Measurements from ENCODE around the gene MPPED1. TPM values are rescaled to one million over a fixed set of nuclear protein-coding genes. Genes with fewer than 3 reads are reported as not detected.

The MPPED1 gene
- total RNA-seq, 1 donor from 2014 or later = not detected

DNA sequence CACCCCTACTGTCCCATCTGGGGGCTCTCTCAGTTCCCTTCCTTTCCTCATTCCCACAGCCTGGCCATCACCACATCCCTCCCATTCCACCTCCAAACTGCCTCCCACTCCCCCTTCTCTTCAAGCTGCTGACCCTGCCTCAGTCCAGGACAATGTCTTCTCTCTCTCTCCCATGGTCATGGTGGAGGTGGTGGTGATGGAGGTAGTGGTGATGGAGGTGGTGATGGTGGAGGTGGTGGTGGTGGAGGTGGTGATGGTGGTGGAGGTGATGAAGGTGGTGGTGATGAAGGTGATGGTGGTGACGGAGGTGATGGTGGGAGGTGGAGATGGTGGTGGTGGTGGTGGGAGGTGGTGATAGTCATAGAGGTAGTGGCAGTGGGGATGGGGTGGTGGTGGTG is 87.0 kb downstream of the MPPED1 start:
- intact Hi-C loops (cut with micrococcal nuclease) = no loop called here
- Histone ChIP-seq H3K4me1 (no peaks in the 10 kb centered on the region), H3K4me3 (no peak overlapping the region), H3K27ac (replicated peaks) (no peak overlapping the region), H3K9me3 (replicated peaks) (no peaks in the 10 kb centered on the region), H3K36me3 (no peaks in the 10 kb centered on the region), H3K27me3 (ENCODE audit: low read depth) (peaks cover 20% of the 10 kb centered on the region)
- TF ChIP-seq, protein P1, sequence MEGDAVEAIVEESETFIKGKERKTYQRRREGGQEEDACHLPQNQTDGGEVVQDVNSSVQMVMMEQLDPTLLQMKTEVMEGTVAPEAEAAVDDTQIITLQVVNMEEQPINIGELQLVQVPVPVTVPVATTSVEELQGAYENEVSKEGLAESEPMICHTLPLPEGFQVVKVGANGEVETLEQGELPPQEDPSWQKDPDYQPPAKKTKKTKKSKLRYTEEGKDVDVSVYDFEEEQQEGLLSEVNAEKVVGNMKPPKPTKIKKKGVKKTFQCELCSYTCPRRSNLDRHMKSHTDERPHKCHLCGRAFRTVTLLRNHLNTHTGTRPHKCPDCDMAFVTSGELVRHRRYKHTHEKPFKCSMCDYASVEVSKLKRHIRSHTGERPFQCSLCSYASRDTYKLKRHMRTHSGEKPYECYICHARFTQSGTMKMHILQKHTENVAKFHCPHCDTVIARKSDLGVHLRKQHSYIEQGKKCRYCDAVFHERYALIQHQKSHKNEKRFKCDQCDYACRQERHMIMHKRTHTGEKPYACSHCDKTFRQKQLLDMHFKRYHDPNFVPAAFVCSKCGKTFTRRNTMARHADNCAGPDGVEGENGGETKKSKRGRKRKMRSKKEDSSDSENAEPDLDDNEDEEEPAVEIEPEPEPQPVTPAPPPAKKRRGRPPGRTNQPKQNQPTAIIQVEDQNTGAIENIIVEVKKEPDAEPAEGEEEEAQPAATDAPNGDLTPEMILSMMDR (IDR thresholded peaks at IDR 0.05; ENCODE audit: borderline replicate concordance) = no peak
- DNase-seq = no peak

DNA sequence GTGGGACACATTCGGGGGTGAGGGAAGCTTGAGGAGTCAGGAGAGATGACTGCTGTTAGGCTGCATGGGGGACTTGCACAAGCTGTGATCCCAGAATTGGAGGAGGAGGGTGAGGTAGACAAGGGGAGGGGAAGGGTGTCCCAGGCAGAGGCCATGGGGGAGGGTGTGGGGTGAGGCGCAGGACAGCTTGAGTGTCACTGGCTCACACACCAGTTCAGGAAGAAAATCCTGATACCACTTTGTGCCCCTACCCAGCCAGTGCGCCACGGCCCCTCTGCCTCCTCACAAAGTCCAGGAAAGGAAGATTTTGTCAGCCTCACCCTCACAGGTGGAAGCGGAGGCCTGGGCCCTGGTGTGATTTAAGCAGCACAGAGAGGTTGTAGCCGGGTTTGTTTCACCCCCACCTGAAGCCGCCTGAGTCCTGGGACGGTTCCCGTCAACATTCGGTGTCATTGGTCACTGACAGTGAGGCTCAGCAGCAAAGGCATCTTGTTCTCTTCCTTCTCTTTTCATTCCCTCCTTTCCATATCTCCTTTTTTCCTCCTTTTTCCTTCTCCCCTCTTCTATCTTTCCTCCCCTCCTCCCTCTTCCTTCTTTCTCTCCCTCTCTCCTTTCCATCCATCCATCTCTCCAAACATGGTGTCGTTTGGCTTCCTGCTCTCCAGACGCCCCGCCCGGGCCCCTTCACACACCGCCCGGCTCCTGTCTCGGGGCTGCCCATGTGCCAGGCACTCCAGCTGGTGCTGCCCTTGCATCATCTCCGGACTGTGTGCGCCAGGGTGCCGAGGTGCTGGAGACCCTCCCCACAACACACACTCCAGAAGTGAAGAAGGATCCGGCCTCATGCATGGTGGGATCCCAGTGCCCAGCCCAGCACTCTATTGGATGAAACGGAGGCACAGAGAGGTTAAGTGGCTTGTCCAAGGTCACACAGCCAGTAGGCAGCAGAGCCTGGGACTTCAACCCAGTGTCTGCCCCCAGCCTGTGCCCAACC is 89.3 kb downstream of the MPPED1 start:
- peaks cover 15% of the 10 kb centered on the region for H3K27me3 ChIP-seq (ENCODE audit: low read depth)
- H3K4me3 ChIP-seq = no peak overlapping the region
- TF ChIP-seq, protein P1 (IDR thresholded peaks at IDR 0.05; ENCODE audit: borderline replicate concordance) = no peak
- H3K9me3 ChIP-seq (replicated peaks) = no peaks in the 10 kb centered on the region
- H3K27ac ChIP-seq (replicated peaks) = no peak overlapping the region
- intact Hi-C loops (cut with micrococcal nuclease) = no loop called here
- DNase-seq = no peak
- H3K4me1 ChIP-seq = no peaks in the 10 kb centered on the region
- no peaks in the 10 kb centered on the region for H3K36me3 ChIP-seq

DNA sequence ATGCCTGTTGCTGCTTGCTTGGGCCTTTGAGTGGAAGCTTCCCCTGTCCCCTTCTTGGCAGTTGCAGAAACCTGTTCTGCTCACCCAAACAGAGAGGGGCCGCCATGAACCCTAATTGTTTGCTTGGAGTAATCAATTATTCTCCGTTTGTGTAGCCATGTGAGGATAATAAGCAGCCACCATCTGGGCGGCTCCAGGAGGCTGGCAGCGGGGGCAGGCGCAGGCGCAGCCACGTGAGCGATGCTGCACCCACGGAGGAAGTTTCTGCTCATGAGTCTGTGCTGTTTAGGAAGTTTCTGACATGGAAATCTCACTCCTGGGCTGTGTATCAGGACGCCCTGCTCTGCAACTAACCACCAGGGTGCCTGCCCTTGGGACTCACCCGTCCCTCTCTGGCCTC is 90.1 kb downstream of the MPPED1 start:
- Histone ChIP-seq H3K27ac (replicated peaks) (no peak overlapping the region), H3K9me3 (replicated peaks) (no peaks in the 10 kb centered on the region), H3K4me1 (no peaks in the 10 kb centered on the region), H3K36me3 (no peaks in the 10 kb centered on the region), H3K27me3 (ENCODE audit: low read depth) (peaks cover 15% of the 10 kb centered on the region), H3K4me3 (no peak overlapping the region)
- no peak for DNase-seq
- intact Hi-C loops (cut with micrococcal nuclease) = no loop called here
- TF ChIP-seq, protein P1 (IDR thresholded peaks at IDR 0.05; ENCODE audit: borderline replicate concordance) = no peak

DNA sequence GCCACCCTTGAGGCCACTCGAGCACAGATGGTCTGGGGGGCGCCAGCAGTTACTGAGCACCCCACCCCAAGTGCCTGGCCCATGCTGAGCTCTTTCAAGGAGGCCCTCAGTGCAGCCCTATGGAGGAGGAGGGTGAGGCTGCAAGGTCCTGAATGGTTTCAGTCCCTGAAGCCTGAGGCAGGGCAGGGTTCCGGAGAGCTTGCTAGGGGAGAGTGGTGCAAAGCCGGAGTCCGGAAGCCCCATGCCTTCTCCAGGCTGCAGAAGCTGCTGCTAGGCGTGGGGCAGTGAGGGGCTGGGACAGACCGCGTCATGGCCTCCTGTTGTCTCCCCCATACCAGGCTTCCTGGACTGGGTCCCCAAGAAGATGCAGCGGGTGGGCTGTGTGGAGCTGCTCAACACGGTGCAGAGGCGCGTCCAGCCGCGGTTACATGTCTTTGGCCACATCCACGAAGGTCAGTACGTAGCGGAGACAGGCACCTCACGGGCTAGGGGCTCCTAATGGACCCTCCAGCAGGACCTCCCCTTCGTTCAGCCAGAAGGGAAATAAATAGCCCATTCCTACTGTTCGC is 90.6 kb downstream of the MPPED1 start:
- TF ChIP-seq, protein P1 (IDR thresholded peaks at IDR 0.05; ENCODE audit: borderline replicate concordance) = no peak
- DNase-seq = no peak
- H3K4me1 ChIP-seq = no peaks in the 10 kb centered on the region
- intact Hi-C loops (cut with micrococcal nuclease) = no loop called here
- H3K9me3 ChIP-seq (replicated peaks) = no peaks in the 10 kb centered on the region
- peaks cover 20% of the 10 kb centered on the region for H3K27me3 ChIP-seq (ENCODE audit: low read depth)
- no peak overlapping the region for H3K4me3 ChIP-seq
- no peak overlapping the region for H3K27ac ChIP-seq (replicated peaks)
- H3K36me3 ChIP-seq = no peaks in the 10 kb centered on the region

DNA sequence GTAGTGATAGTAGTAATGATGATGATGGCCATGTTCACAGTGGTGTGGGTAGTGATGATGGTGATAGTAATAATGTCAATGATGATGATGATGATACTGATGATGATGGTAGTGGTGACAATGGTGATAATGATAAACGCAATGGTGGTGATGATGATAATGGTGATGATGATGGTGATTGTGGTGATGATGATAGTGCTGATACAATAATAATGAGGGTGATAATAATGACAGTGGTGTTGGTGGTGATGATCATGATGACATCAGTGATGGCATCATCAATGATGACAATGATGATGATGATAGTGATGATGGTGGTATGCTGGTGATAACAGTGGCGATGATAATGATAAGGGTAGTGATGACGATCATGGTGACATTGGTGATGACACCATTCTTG is 92.3 kb downstream of the MPPED1 start:
- intact Hi-C loops (cut with micrococcal nuclease) = no loop called here
- no peak for DNase-seq
- Histone ChIP-seq H3K27me3 (ENCODE audit: low read depth) (peaks cover 21% of the 10 kb centered on the region), H3K4me3 (no peak overlapping the region), H3K9me3 (replicated peaks) (no peaks in the 10 kb centered on the region), H3K36me3 (no peaks in the 10 kb centered on the region), H3K27ac (replicated peaks) (no peak overlapping the region), H3K4me1 (no peaks in the 10 kb centered on the region)
- TF ChIP-seq, protein P1 (IDR thresholded peaks at IDR 0.05; ENCODE audit: borderline replicate concordance) = no peak

Measured in left ventricle myocardium inferior (tissue), 1 donor.